Body of pancreas (tissue), 4 donors: ENCODE results near the gene MTHFS.

Source experiments
- CTCF ChIP-seq, 7 experiments: fragments of 450-650 bp in 4 of 7; fragments of 200-600 bp in 3 of 7; sonication (generic) in 3 of 7; IDR thresholded peaks; one replicate each; pipeline ENCODE4 v1.5.1; 2016 to 2019; ENCODE audit warnings: antibody characterized with exemption in 7 of 7
- POLR2A ChIP-seq, 3 donors: fragments of 450-650 bp; IDR thresholded peaks; one replicate each; pipeline ENCODE4 v1.6.1; 2016; ENCODE audit warnings: antibody characterized with exemption in 3 of 3, mild to moderate bottlenecking in 2 of 3

GRCh38 chr15:79923079-79923514, 26.3 kb upstream of the MTHFS start:
- TF ChIP-seq CTCF (IDR thresholded peaks at IDR 0.05) (no peak), POLR2A (IDR thresholded peaks at IDR 0.05) (no peak)
